GM12891 (cell line): ENCODE data around the gene CAPN7.

ENCODE experiments used
- POLR2A ChIP-seq: IDR thresholded peaks from 2 replicates; pipeline ENCODE4 v1.6.1; 2011; ENCODE audit warnings: low read depth, low read length, control low read depth
- POLR2AphosphoS5 ChIP-seq: IDR thresholded peaks from 2 replicates; pipeline ENCODE4 v1.6.1; 2011; ENCODE audit warnings: low read depth, low read length, control low read depth
- TAF1 ChIP-seq: IDR thresholded peaks from 2 replicates; pipeline ENCODE4 v1.6.1; 2011; ENCODE audit warnings: low read depth, low read length, control low read depth

DNA sequence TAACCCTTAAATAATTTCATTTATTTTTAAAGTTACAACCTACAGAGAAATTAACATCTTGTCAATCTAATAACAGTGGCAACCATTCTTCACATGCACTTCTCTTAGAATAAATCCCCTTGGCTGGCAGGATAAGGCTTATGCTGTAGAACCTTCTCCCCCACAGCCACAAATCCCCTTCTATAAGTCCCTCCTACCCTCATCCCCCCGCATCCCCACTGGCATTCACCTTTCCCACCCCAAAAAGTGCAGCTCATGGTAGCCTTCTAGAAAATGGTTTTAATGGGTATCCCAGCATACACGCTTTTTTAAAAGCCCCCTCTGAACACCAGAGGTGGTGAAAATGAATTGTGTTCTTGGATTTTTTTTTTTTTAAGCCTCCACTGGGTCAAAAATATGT lies 49.2 kb downstream of the CAPN7 start:
- TF ChIP-seq POLR2A = no peak
- TF ChIP-seq TAF1 = no peak
- no peak for TF ChIP-seq POLR2AphosphoS5
